ENCODE measurements around the gene MMP15.

The MMP15 gene

GRCh38 chr16:58010886-58011285 lies 14.7 kb upstream of the MMP15 start:
- TF ChIP-seq, protein P1, sequence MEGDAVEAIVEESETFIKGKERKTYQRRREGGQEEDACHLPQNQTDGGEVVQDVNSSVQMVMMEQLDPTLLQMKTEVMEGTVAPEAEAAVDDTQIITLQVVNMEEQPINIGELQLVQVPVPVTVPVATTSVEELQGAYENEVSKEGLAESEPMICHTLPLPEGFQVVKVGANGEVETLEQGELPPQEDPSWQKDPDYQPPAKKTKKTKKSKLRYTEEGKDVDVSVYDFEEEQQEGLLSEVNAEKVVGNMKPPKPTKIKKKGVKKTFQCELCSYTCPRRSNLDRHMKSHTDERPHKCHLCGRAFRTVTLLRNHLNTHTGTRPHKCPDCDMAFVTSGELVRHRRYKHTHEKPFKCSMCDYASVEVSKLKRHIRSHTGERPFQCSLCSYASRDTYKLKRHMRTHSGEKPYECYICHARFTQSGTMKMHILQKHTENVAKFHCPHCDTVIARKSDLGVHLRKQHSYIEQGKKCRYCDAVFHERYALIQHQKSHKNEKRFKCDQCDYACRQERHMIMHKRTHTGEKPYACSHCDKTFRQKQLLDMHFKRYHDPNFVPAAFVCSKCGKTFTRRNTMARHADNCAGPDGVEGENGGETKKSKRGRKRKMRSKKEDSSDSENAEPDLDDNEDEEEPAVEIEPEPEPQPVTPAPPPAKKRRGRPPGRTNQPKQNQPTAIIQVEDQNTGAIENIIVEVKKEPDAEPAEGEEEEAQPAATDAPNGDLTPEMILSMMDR (IDR thresholded peaks at IDR 0.05; ENCODE audit: low read depth, low read length): no peak

GRCh38 chr16:58011652-58012051 lies 13.9 kb upstream of the MMP15 start:
- TF ChIP-seq, protein P1 (IDR thresholded peaks at IDR 0.05; ENCODE audit: low read depth, low read length): no peak
- no peak overlapping the region for H3K4me3 ChIP-seq (ENCODE audit: low read depth, low read length)

More at GRCh38 chr16:58010886-58011285, 14.7 kb upstream of the MMP15 start:
- H3K4me3 ChIP-seq (ENCODE audit: low read depth, low read length): no peak overlapping the region

DNA sequence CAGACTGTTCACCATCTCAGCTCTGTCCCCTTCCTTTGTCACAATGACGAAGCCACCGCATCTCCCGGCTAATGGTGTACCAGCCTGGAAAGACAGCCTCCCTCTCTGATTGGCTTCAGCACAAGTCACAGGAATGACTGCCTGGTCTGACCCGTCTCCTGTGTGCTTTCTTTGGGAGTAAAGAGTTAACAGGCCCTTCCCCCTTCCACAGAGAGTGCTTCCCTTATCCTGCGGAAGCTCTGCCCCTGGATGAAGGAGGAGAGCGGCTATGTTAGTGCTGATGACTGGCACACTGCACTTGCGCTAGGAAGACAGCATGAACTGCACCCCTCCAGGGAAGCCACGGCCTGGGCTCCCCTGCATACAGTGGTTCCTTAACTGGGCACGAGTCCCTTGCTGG lies 13.1 kb upstream of the MMP15 start:
- no peak overlapping the region for H3K4me3 ChIP-seq (ENCODE audit: low read depth, low read length)
- TF ChIP-seq, protein P1 (IDR thresholded peaks at IDR 0.05; ENCODE audit: low read depth, low read length): no peak

DNA sequence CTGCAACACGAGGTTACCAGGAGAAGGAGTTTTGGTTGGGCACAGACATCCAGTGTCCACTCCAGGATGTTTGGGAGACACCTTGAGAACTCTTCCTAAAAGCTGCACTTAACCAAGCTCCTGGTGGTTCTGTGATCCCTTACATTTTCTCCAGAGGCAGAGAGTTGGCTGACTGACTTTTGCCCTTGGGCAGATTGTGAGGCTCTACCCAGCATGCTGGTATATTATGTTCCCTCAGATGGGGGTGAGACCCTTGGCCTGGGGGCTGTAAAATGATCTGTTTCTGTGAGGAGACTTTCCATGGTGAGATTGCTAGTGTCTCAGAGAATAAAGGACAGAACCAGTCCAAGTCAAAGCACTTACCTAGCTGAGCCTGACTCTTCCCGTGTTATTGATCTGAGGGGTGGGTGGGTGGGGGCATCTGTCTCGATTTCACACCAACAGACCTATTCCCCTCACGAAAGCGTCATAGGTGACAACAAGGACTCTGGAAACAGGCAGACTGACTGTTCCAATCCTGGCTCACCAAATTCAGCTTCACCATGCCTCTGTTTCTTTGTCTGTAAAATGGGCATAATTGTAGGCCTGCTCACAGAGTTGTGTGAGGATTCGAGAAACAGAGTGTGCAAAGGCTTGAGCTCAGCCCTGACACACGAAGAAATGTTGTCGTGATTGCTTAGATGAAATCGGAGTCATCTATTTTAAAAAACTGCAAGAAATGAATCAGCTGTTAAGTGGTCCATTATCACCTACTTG lies 12.2 kb upstream of the MMP15 start:
- H3K4me3 ChIP-seq (ENCODE audit: low read depth, low read length): no peak overlapping the region
- TF ChIP-seq, protein P1 (IDR thresholded peaks at IDR 0.05; ENCODE audit: low read depth, low read length): no peak

DNA sequence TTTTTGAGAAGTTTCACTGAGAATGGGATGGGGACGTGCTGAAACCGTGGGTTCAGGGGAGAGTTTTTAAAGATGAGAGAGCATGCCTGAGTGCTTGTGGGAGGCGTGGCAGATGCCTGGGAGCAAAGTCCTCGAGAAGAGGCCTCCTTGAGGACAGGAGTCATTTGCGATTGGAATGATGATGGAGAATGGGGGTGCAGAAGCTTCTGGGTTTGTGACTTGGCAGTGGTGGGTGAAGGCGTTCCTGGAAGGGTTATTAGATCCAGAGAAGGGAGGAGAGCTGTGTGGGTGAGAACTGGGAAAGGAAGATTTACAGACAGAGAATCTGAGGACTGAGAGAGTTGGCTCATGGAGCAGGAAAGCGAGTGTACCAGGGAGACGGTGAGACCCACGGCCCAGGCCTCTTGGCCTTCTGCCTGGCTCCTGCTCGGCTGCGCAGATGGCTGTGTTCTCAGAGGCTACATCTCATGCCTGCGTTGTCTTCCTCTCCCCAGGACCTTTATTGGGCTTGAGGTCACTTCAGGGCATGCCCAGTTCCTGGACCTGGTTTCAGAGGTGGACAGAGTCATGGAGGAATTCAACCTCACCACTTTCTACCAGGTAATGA lies 8.6 kb upstream of the MMP15 start:
- TF ChIP-seq, protein P1 (IDR thresholded peaks at IDR 0.05; ENCODE audit: low read depth, low read length): no peak
- H3K4me3 ChIP-seq (ENCODE audit: low read depth, low read length): no peak overlapping the region

DNA sequence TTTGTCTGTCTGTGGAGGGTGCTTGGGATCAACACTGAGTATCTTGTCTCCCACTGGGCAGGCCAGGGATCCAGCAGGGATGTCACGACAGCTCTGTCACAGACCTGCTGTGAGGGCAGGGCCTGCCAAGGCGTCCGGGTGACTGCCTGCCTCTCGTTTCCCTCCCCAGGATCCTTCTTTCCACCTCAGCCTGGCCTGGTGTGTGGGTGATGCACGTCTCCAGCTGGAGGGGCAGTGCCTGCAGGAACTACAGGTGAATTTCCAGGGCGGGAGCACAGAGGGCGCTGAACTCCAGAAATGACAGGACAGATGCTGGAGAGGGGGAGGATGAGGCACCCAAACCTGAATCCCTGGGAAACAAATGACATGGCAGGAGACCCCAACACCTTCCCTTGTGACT lies 6.8 kb upstream of the MMP15 start:
- TF ChIP-seq, protein P1 (IDR thresholded peaks at IDR 0.05; ENCODE audit: low read depth, low read length): no peak
- no peak overlapping the region for H3K4me3 ChIP-seq (ENCODE audit: low read depth, low read length)

- H3K4me3 ChIP-seq (ENCODE audit: low read depth, low read length): no peak overlapping the region
- TF ChIP-seq, protein P1 (IDR thresholded peaks at IDR 0.05; ENCODE audit: low read depth, low read length): no peak
These were observed 5.6 kb upstream of the MMP15 start for GRCh38 chr16:58019866-58020538.

All from WI38 (cell line).